Prostate gland (tissue), 2 donors: ENCODE measurements around the gene IQCE. TPM values are rescaled to one million over a fixed set of nuclear protein-coding genes. Genes with fewer than 3 reads are reported as not detected.

Source experiments
- DNase-seq: peaks from one replicate; pipeline ENCODE4 v3.0.0-alpha.2; 2019; ENCODE audit warnings: low spot score
- H3K27ac ChIP-seq, 2 donors: fragments of 200-600 bp; sonication (generic); 2 replicates each; pipeline ENCODE4 v1.5.1; 2017 to 2019
- H3K27me3 ChIP-seq: fragments of 200-600 bp; sonication (generic); replicated peaks from 2 replicates; pipeline ENCODE4 v1.5.1; 2019; ENCODE audit not compliant: insufficient read depth
- H3K36me3 ChIP-seq, 2 donors: fragments of 200-600 bp; sonication (generic); 1 replicate in 1 of 2; 2 replicates in 1 of 2; pipeline versions ENCODE4 v1.5.1 to v1.8.1; 2017 to 2019
- H3K4me1 ChIP-seq: fragments of 200-600 bp; sonication (generic); replicated peaks from 2 replicates; pipeline ENCODE4 v1.5.1; 2019
- H3K4me3 ChIP-seq, 2 donors: fragments of 200-600 bp; sonication (generic); 2 replicates each; pipeline ENCODE4 v1.5.1; 2017 to 2019
- H3K9me3 ChIP-seq: fragments of 200-600 bp; sonication (generic); 2 replicates; pipeline ENCODE4 v1.5.1; 2017
- POLR2A ChIP-seq: fragments of 450-650 bp; IDR thresholded peaks from one replicate; pipeline ENCODE4 v1.6.1; 2016; ENCODE audit warnings: antibody characterized with exemption, mild to moderate bottlenecking
- POLR2AphosphoS5 ChIP-seq: sonication (generic); formaldehyde crosslinking; IDR thresholded peaks from one replicate; pipeline ENCODE4 v1.6.1; 2017; ENCODE audit warnings: antibody characterized with exemption
- WGBS: methylation state at CpG from one replicate; pipeline ENCODE4 v1.1.5; 2018; 5-methylcytosine and 5-hydroxymethylcytosine counted together
- intact Hi-C: fragments of 100-400 bp; cut with DNase I; formaldehyde crosslinking; loops from one replicate; pipeline ENCODE4 v1.14.2; 2022
- total RNA-seq, 2 donors: library from RNA; depleted of rRNA; stranded (reverse); fragments of >200 nt; gene quantifications; one replicate each; pipeline ENCODE4 v1.1.0, GENCODE V29; 2016
- TF ChIP-seq, protein P1 (sequence below), 4 experiments: fragments of 200-600 bp in 2 of 4; fragments of 450-650 bp in 2 of 4; sonication (generic) in 2 of 4; IDR thresholded peaks; 1 replicate in 3 of 4; 2 replicates in 1 of 4; pipeline ENCODE4 v1.5.1; 2016 to 2019; ENCODE audit warnings: antibody characterized with exemption in 4 of 4, mild to moderate bottlenecking in 2 of 4, moderate library complexity in 2 of 4

IQCE gene
- total RNA-seq, 2 donors from 2014 or later, result 20.2 to 41.9 TPM

DNA sequence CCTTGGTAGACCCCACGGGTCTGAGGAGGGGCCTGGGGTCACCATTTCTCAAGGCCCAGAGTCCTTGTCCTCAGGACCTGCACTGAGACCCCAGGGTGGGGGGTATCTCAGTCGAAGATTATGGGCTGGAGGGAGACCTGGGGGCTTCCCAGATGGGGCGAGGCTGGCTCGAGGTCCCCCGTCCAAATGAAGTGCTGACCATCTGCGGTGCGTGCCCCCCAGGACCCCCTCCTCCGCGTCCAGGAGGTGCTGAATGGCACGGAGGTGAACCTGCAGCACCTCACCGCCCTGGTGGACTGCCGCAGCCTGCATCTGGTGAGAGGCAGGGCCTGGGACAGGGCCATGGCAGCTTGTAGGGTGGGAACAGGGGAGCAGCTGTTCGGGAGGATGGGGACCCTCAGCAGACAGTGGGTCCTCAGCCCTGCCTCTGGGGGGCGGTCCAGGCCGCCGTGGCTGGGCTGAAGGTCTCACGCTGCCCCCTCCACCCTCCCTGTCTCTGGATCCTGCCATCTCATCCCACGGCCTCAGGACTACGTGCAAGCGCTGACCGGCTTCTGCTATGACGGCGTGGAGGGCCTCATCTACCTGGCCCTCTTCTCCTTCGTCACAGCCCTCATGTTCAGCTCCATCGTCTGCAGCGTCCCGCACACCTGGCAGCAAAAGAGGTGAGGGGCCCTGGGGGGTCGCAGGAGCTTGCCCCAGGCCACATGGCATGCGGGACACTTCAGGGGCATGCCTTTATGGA lies 97.3 kb downstream of the IQCE start:
- DNase-seq, result no peak
- Histone ChIP-seq H3K9me3 (no peaks in the 10 kb centered on the region), H3K36me3 (no peaks in the 10 kb centered on the region), H3K27ac (no peak overlapping the region), H3K27me3 (no peaks in the 10 kb centered on the region), H3K4me1 (no peaks in the 10 kb centered on the region), H3K4me3 (no peak overlapping the region)
- WGBS, result 94% methylated on average over 25 of the region's 29 CpGs
- no peak for TF ChIP-seq POLR2AphosphoS5
- no peak for TF ChIP-seq POLR2A
- TF ChIP-seq, protein P1, sequence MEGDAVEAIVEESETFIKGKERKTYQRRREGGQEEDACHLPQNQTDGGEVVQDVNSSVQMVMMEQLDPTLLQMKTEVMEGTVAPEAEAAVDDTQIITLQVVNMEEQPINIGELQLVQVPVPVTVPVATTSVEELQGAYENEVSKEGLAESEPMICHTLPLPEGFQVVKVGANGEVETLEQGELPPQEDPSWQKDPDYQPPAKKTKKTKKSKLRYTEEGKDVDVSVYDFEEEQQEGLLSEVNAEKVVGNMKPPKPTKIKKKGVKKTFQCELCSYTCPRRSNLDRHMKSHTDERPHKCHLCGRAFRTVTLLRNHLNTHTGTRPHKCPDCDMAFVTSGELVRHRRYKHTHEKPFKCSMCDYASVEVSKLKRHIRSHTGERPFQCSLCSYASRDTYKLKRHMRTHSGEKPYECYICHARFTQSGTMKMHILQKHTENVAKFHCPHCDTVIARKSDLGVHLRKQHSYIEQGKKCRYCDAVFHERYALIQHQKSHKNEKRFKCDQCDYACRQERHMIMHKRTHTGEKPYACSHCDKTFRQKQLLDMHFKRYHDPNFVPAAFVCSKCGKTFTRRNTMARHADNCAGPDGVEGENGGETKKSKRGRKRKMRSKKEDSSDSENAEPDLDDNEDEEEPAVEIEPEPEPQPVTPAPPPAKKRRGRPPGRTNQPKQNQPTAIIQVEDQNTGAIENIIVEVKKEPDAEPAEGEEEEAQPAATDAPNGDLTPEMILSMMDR (IDR thresholded peaks at IDR 0.05), result no peak
- intact Hi-C loops, result no loop called here

DNA sequence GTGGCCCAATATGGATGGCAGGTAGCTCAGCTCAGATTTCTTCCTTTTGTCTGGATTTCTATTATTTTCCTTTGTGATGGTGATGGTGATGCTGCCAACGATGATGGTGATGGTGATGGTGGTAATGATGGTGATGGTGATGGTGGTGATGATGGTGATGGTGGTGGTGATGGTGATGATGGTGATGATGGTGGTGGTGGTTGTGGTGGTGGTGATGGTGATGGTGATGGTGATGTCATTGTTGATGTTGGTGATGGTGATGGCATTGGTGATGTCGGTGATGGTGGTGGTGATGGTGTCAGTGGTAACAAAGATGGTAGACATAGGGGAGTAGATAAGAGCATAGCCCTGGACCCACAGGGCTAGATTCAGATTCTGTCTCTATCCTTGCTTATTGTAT lies 98.4 kb downstream of the IQCE start:
- no peak overlapping the region for H3K4me3 ChIP-seq
- TF ChIP-seq, protein P1 (IDR thresholded peaks at IDR 0.05), result no peak
- no peak for TF ChIP-seq POLR2A
- no peak for TF ChIP-seq POLR2AphosphoS5
- no peaks in the 10 kb centered on the region for H3K9me3 ChIP-seq
- intact Hi-C loops, result no loop called here
- DNase-seq, result no peak
- no peaks in the 10 kb centered on the region for H3K36me3 ChIP-seq
- 92% methylated on average over 2 of the region's 2 CpGs for WGBS
- no peaks in the 10 kb centered on the region for H3K4me1 ChIP-seq
- no peaks in the 10 kb centered on the region for H3K27me3 ChIP-seq
- no peak overlapping the region for H3K27ac ChIP-seq

DNA sequence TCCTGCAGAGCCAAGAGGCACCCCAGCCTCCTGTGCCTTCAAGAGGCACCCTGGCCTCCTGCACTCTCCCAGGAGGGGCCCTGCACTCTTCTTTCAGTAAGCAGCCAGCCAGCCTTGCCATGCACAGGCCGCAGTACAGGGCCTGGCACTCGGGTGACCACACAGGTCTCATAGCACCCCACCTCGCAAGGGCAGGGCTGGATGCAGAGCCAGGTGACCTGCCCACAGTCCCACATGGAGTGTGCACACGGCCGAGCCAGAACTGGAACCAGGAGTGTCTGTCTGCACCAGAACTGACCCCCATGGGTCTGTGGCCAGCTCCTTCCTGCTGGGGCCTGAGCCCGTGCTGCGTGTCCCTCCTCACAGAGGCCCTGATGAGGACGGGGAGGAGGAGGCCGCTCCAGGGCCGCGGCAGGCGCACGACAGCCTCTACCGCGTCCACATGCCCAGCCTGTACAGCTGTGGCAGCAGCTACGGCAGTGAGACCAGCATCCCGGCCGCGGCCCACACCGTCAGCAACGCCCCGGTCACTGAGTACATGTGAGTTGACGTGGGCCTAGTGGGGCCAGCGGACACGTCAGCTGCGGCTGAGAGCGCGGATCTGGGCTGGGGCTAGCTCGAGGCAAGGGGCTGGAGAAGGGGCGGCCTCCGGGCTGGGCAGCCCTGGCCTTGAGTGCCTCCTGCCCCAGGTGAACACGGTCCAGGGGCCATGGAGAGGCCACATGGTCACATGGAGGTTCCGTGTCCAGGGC lies 99.3 kb downstream of the IQCE start:
- no peaks in the 10 kb centered on the region for H3K27me3 ChIP-seq
- no peak for DNase-seq
- no peaks in the 10 kb centered on the region for H3K9me3 ChIP-seq
- WGBS, result 94% methylated on average over 31 of the region's 33 CpGs
- no peak overlapping the region for H3K27ac ChIP-seq
- H3K4me3 ChIP-seq, result no peak overlapping the region
- TF ChIP-seq POLR2AphosphoS5 (no peak), POLR2A (no peak)
- no peaks in the 10 kb centered on the region for H3K4me1 ChIP-seq
- H3K36me3 ChIP-seq, result no peaks in the 10 kb centered on the region
- intact Hi-C loops, result no loop called here

GRCh38 chr7:2658941-2659340 lies 100.2 kb downstream of the IQCE start:
- H3K4me1 ChIP-seq, result no peaks in the 10 kb centered on the region
- H3K27me3 ChIP-seq, result no peaks in the 10 kb centered on the region
- intact Hi-C loops, result no loop called here
- DNase-seq, result no peak
- 94% methylated on average over 9 of the region's 15 CpGs for WGBS
- TF ChIP-seq, protein P1 (IDR thresholded peaks at IDR 0.05), result no peak
- TF ChIP-seq POLR2AphosphoS5, result no peak
- no peak for TF ChIP-seq POLR2A
- H3K9me3 ChIP-seq, result no peaks in the 10 kb centered on the region
- no peaks in the 10 kb centered on the region for H3K36me3 ChIP-seq
- H3K27ac ChIP-seq, result no peak overlapping the region
- no peak overlapping the region for H3K4me3 ChIP-seq

DNA sequence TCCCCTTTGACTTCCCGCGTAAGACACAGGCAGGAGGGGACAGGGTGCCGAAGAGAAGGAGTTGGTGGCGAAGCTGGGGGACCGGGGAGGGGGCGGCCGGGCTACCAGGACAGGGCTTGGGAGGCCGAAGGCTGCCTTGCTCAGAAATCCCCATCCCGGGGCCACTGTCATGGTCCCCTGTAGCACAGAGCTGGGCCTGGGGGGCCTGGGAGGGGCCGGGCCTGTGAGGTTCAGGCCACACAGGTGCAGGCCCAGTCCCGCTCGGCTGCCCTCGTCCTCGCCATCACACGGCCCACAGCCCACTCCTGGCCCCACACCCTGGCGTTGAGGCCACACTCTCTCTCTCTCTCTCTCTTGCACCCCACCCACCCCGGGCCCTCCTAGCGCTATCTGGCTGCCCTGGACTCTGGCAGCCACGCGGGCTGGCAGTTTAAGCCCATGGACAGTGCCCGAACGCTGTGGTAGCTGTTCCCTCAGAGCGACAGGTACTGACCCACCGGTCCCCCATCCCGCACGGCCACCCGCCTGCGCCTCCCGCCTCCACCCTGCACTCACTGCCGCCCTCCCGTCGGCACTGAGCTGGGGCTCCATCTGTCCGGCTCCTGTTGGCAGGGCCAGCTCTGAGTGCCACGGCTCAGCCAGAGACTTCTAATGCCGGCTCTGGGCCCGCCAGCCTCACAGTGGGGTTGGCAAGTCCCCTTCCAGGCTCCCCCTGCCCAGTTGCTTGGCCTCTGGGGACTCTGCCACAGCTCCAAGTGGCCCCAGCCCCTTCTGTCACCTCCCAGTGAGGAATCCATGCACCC lies 101.0 kb downstream of the IQCE start:
- Histone ChIP-seq H3K4me1 (no peaks in the 10 kb centered on the region), H3K4me3 (no peak overlapping the region), H3K27ac (no peak overlapping the region), H3K36me3 (no peaks in the 10 kb centered on the region), H3K27me3 (no peaks in the 10 kb centered on the region), H3K9me3 (no peaks in the 10 kb centered on the region)
- intact Hi-C loops, result no loop called here
- TF ChIP-seq, protein P1 (IDR thresholded peaks at IDR 0.05), result no peak
- TF ChIP-seq POLR2A (no peak), POLR2AphosphoS5 (no peak)
- no peak for DNase-seq
- 88% methylated on average over 28 of the region's 36 CpGs for WGBS
